Measurements from ENCODE around the gene PSRC1. TPM values are rescaled to one million over a fixed set of nuclear protein-coding genes. Genes with fewer than 3 reads are reported as not detected.
A peak's percentile ranks its signal among the peaks of the same experiment; 100 is the strongest.

PSRC1 gene
- total RNA-seq, 1 experiment from 2014 or later: 68.4 TPM

DNA sequence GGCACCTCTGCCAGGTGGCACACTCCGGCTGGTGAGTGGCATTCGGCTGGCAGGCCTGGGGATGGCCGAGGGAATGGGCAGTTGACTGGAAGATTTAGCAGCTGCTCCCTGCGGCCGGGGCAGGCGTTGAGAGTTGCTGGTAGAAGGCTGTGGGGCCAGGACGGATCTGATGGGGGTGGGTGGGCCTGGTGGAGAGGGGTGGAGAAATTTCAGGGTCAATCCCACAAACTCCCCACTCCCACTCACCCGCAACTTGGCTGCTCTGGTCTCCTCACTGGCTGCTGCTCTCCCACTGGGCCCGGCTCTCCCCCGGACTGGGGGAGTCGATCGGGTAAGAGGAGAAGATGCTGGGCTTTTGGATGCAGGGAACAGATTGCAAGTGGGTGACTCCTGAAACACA lies 2.1 kb downstream of the PSRC1 start:
- Mint-ChIP-seq H3K4me3 (0 out of 2 replicates have a peak overlapping the region, but pooled peaks have one; percentile 99), H3K36me3 (peaks cover 24% of the 10 kb centered on the region), H3K4me1 (peaks cover 41% of the 10 kb centered on the region), H3K27ac (peak overlapping the region; percentile 60; the same call in 1 of the 2 replicates), H3K9me3 (no peaks in the 10 kb centered on the region), H3K27me3 (ENCODE audit: low read depth) (no peaks in the 10 kb centered on the region; the same call in 1 of the 2 replicates)
- ATAC-seq (no peak), DNase-seq (ENCODE audit: low spot score) (no peak)
- TF ChIP-seq, protein P1, sequence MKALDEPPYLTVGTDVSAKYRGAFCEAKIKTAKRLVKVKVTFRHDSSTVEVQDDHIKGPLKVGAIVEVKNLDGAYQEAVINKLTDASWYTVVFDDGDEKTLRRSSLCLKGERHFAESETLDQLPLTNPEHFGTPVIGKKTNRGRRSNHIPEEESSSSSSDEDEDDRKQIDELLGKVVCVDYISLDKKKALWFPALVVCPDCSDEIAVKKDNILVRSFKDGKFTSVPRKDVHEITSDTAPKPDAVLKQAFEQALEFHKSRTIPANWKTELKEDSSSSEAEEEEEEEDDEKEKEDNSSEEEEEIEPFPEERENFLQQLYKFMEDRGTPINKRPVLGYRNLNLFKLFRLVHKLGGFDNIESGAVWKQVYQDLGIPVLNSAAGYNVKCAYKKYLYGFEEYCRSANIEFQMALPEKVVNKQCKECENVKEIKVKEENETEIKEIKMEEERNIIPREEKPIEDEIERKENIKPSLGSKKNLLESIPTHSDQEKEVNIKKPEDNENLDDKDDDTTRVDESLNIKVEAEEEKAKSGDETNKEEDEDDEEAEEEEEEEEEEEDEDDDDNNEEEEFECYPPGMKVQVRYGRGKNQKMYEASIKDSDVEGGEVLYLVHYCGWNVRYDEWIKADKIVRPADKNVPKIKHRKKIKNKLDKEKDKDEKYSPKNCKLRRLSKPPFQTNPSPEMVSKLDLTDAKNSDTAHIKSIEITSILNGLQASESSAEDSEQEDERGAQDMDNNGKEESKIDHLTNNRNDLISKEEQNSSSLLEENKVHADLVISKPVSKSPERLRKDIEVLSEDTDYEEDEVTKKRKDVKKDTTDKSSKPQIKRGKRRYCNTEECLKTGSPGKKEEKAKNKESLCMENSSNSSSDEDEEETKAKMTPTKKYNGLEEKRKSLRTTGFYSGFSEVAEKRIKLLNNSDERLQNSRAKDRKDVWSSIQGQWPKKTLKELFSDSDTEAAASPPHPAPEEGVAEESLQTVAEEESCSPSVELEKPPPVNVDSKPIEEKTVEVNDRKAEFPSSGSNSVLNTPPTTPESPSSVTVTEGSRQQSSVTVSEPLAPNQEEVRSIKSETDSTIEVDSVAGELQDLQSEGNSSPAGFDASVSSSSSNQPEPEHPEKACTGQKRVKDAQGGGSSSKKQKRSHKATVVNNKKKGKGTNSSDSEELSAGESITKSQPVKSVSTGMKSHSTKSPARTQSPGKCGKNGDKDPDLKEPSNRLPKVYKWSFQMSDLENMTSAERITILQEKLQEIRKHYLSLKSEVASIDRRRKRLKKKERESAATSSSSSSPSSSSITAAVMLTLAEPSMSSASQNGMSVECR (CRISPR knock-in tag; IDR thresholded peaks at IDR 0.05; ENCODE audit: borderline replicate concordance): no peak
- TF ChIP-seq ZBTB21 (CRISPR knock-in tag; IDR thresholded peaks at IDR 0.05; ENCODE audit: borderline replicate concordance): no peak
- TF ChIP-seq FOXJ3 (CRISPR knock-in tag; IDR thresholded peaks at IDR 0.05; ENCODE audit: borderline replicate concordance): no peak
- no peak for TF ChIP-seq HMGA2 (CRISPR knock-in tag; IDR thresholded peaks at IDR 0.05)
- no peak for TF ChIP-seq TCF7 (CRISPR knock-in tag; IDR thresholded peaks at IDR 0.05; ENCODE audit: low read depth)
- ChIA-PET POLR2A (no interaction called here), CTCF (no interaction called here)

DNA sequence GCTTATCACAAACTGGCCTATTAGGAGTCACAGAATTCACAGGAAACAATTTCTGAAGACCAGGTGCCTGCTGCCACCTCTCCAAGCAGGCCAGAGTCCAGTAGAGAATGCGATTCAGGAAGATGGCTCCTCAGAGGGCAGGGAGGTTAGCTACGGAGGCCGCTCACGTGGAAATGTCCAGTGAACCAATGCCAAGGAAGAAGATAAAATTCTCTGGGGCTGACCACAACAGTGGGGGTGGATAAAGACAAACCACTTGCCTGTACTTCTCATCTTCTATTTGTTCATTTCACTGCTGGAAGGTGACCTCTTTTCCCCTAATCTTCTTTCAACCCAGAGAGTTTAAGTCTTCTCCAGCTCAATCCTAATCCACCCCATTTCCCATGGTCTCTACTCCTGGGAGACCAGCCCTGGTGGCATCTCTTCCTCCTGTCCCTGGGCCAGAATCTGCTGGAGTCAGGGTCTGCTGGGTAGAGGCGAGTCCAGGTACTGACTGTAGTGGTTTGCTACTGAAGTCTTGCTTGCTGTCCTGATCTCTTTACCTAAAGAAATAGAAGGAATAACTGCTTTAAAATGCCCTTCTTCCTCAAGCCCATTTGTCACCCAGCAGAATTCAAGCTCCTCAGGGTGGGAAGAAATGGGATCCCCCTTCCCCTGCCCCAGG lies 3.2 kb downstream of the PSRC1 start:
- H3K27ac Mint-ChIP-seq: peak overlapping the region; percentile 72; the same call in 1 of the 2 replicates
- H3K4me1 Mint-ChIP-seq: peaks cover 42% of the 10 kb centered on the region
- no peaks in the 10 kb centered on the region for H3K9me3 Mint-ChIP-seq
- no peaks in the 10 kb centered on the region; the same call in 1 of the 2 replicates for H3K27me3 Mint-ChIP-seq (ENCODE audit: low read depth)
- ChIA-PET CTCF (interaction anchor here (0.7 to 1.2 kb wide), 2 partner anchors 26 to 253 kb away, joined by 3 to 6 read pairs; no protein-coding TSS in a partner anchor), POLR2A (no interaction called here)
- TF ChIP-seq, protein P2, sequence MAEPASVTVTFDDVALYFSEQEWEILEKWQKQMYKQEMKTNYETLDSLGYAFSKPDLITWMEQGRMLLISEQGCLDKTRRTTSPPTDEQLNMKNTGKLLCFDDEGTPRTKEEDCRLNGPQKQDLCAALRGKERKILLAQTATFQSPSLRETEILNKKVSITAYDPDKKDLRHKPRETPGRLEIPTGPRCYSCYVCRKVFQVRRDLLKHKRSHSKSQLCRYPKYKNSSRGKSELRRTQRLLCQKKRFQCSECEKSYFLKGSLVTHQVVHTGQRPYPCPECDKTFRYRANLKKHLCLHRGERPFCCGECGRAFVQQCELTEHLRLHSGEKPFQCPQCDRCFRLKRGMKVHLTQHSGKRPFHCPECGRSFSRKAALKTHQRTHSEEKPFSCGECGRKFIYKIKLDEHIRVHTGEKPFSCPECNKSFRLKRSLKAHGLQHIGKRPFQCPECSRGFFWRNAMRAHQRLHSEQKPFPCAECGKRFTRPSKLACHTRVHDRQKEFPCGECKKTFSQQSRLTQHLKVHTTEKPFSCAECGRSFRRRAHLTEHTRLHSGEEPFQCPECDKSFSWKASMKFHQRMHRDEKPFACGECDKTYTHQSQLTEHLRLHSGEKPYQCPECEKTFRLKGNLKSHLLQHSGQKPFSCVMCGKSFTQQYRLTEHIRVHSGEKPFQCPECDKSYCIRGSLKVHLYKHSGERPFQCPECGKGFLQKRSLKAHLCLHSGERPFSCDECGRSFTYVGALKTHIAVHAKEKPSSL (CRISPR knock-in tag; conservative IDR thresholded peaks at IDR 0.05): no peak
- TF ChIP-seq, protein P3, sequence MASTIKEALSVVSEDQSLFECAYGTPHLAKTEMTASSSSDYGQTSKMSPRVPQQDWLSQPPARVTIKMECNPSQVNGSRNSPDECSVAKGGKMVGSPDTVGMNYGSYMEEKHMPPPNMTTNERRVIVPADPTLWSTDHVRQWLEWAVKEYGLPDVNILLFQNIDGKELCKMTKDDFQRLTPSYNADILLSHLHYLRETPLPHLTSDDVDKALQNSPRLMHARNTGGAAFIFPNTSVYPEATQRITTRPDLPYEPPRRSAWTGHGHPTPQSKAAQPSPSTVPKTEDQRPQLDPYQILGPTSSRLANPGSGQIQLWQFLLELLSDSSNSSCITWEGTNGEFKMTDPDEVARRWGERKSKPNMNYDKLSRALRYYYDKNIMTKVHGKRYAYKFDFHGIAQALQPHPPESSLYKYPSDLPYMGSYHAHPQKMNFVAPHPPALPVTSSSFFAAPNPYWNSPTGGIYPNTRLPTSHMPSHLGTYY (CRISPR knock-in tag; IDR thresholded peaks at IDR 0.05): no peak
- TF ChIP-seq CBFB (CRISPR knock-in tag; IDR thresholded peaks at IDR 0.05; ENCODE audit: low read depth): no peak
- TF ChIP-seq, protein P4, sequence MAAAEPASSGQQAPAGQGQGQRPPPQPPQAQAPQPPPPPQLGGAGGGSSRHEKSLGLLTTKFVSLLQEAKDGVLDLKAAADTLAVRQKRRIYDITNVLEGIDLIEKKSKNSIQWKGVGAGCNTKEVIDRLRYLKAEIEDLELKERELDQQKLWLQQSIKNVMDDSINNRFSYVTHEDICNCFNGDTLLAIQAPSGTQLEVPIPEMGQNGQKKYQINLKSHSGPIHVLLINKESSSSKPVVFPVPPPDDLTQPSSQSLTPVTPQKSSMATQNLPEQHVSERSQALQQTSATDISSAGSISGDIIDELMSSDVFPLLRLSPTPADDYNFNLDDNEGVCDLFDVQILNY (CRISPR knock-in tag; IDR thresholded peaks at IDR 0.05): no peak
- no peak for TF ChIP-seq ZNF263 (CRISPR knock-in tag; IDR thresholded peaks at IDR 0.05; ENCODE audit: low read depth)
- no peak for TF ChIP-seq FOXJ3 (CRISPR knock-in tag; IDR thresholded peaks at IDR 0.05; ENCODE audit: borderline replicate concordance)
- TF ChIP-seq NR1H2 (CRISPR knock-in tag; IDR thresholded peaks at IDR 0.05): no peak
- H3K36me3 Mint-ChIP-seq: peaks cover 24% of the 10 kb centered on the region
- H3K4me3 Mint-ChIP-seq: no peak overlapping the region
- ATAC-seq: no peak
- no peak for DNase-seq (ENCODE audit: low spot score)
